AG20443 (cell line): ENCODE data around the gene WBP4.

Experiments used
- DNase-seq: peaks from one replicate; pipeline ENCODE4 v3.0.0; 2012; ENCODE audit warnings: low spot score, mixed read lengths

The WBP4 gene

GRCh38 chr13:41049480-41050440 is 11.5 kb upstream of the WBP4 start:
- DNase-seq, result no peak

GRCh38 chr13:41052441-41052840 is 8.9 kb upstream of the WBP4 start:
- no peak for DNase-seq

GRCh38 chr13:41053384-41053826 is 7.9 kb upstream of the WBP4 start:
- DNase-seq, result peak; percentile 38

- peak; percentile 12 for DNase-seq
Measured at GRCh38 chr13:41054212-41054877, 7.0 kb upstream of the WBP4 start.

GRCh38 chr13:41054919-41055619 is 6.2 kb upstream of the WBP4 start:
- no peak for DNase-seq

GRCh38 chr13:41056194-41056593 is 5.1 kb upstream of the WBP4 start:
- no peak for DNase-seq

- no peak for DNase-seq
Measured at GRCh38 chr13:41056826-41057711, 4.2 kb upstream of the WBP4 start.

GRCh38 chr13:41058295-41059070 is 2.8 kb upstream of the WBP4 start:
- no peak for DNase-seq

GRCh38 chr13:41059456-41060081 is 1.7 kb upstream of the WBP4 start:
- DNase-seq, result peak; percentile 9

- peak; percentile 83 for DNase-seq
Measured at GRCh38 chr13:41060082-41060723, 1.1 kb upstream of the WBP4 start.

GRCh38 chr13:41060724-41061074 is 610 bp upstream of the WBP4 start:
- peak; percentile 64 for DNase-seq

GRCh38 chr13:41061914-41062837 is 867 bp downstream of the WBP4 start:
- peak; percentile 67 for DNase-seq

- DNase-seq, result peak; percentile 62
Measured at GRCh38 chr13:41064493-41064892, 3.2 kb downstream of the WBP4 start.

- peak; percentile 41 for DNase-seq
Measured at GRCh38 chr13:41065078-41065477, 3.8 kb downstream of the WBP4 start.

GRCh38 chr13:41074523-41074922 is 13.2 kb downstream of the WBP4 start:
- DNase-seq, result no peak

GRCh38 chr13:41075034-41075433 is 13.7 kb downstream of the WBP4 start:
- DNase-seq, result peak; percentile 59

- DNase-seq, result no peak
Measured at GRCh38 chr13:41075485-41075884, 14.2 kb downstream of the WBP4 start.

GRCh38 chr13:41077475-41077874 is 16.2 kb downstream of the WBP4 start:
- DNase-seq, result no peak

GRCh38 chr13:41079725-41080124 is 18.4 kb downstream of the WBP4 start:
- no peak for DNase-seq
